ENCODE results near the gene MIF4GD. TPM values are rescaled to one million over a fixed set of nuclear protein-coding genes. Genes with fewer than 3 reads are reported as not detected.

The MIF4GD gene
- 8.8 and 8.9 TPM in 2 replicates for polyA plus RNA-seq (2013)

DNA sequence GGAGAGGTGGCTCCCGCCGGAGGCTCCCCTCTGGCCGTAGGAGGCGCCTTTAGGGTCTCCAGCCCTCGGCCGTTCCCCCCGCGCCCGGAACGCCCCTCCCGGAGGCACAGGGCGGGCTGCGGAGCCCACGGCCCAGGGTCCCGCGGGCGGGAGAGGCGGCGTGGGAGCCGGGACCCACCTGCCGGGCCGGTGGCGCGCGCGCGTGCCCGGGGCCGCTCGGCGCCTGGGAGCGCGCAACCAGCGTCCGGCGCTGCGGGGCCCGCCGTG, at the start of gene MIF4GD:
TSS of gene MIF4GD (minus strand) at position 266 of the 267 bp plus-strand sequence. CDS start 1,036 bp downstream, outside the sequence.
- H2BK12ac ChIP-seq (ENCODE audit: low read length) = no peak within 1 kb of the TSS
- peak within 1 kb of the TSS; percentile 87 for H3K18ac ChIP-seq (ENCODE audit: low read length)
- no CpG with 5 or more reads among the region's 39 CpGs for WGBS (ENCODE audit: extremely low coverage, insufficient coverage, insufficient read length)

DNA sequence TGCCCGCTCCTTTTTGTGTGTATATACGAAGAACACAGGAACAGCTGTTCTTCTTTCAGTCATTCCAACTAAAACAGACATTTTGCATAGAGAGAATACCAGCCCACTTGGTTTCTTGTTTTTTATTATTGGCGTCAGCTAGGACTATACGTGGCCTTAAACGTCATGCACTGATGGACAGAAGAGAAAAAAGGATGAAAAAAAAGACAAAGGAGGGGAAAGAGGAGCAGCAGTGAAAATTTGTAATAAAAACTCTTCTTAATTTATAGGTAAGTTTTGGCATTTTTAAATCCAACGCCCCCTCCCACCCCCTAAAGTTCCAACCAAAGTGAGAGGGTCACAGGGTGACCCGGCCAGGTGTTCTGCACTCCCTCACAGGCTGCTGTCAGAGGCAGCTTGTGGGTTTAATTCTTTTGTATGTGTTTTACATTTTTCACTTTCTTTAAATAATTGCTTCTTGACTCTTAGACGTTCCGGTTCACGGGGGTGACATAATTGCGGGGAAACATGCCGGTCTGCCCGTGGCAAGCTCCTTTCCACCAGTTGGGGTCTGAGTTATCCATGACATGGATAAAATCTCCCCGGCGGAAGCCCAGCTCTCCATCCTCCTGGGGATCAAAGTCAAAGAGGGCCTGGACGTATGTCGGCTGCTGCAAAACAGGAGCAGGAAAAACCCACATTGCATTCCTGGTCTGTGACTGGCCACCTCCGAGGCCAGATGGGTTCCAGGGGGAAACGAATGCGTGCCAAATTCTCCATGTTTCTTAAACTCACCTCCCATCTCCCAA, 49.1 kb upstream of the MIF4GD start:
- H3K27me3 ChIP-seq (ENCODE audit: insufficient read depth, low read length) = no peaks in the 10 kb centered on the region
- H2BK12ac ChIP-seq (ENCODE audit: low read length) = no peak overlapping the region
- no peak overlapping the region for H2AK5ac ChIP-seq (ENCODE audit: low read length)
- H2BK5ac ChIP-seq (ENCODE audit: low read depth, low read length, poor library complexity) = no peak overlapping the region
- H3K36me3 ChIP-seq (ENCODE audit: control insufficient read depth in 1 of 2, insufficient read depth in 2 of 2, low read length in 2 of 2) = peaks cover 33 to 44% of the 10 kb centered on the region in 2 experiments
- no peak overlapping the region for H4K91ac ChIP-seq (ENCODE audit: low read depth, low read length)
- H2BK120ac ChIP-seq (ENCODE audit: insufficient read depth, low read length, poor library complexity) = no peak overlapping the region
- no peak overlapping the region for H4K12ac ChIP-seq (ENCODE audit: low read depth, low read length)
- H2AFZ ChIP-seq (ENCODE audit: insufficient read depth, low read length, poor library complexity) = no peak overlapping the region
- H3K9ac ChIP-seq (ENCODE audit: low read length) = no peak overlapping the region
- peaks cover 2% of the 10 kb centered on the region for H3K9me3 ChIP-seq (ENCODE audit: insufficient read depth, low read depth, low read length)
- WGBS (ENCODE audit: extremely low coverage, insufficient coverage, insufficient read length) = no CpG with 5 or more reads among the region's 20 CpGs
- peak; percentile 31 to 57 for DNase-seq
- no peak overlapping the region for H3K4me3 ChIP-seq (ENCODE audit: low read depth, low read length)
- H3K4me2 ChIP-seq (ENCODE audit: low read length) = no peak overlapping the region
- H3K4ac ChIP-seq (ENCODE audit: low read depth, low read length) = no peak overlapping the region
- no peaks in the 10 kb centered on the region for H3K79me2 ChIP-seq (ENCODE audit: control insufficient read depth, insufficient read depth, low read length, poor library complexity)
- no peak overlapping the region for H3K27ac ChIP-seq (ENCODE audit: low read depth, low read length)
- peaks cover 0 to 3% of the 10 kb centered on the region in 2 experiments for H3K4me1 ChIP-seq (ENCODE audit: control insufficient read depth in 1 of 2, insufficient read depth in 2 of 2, low read length in 2 of 2)
- no peak overlapping the region for H3K23ac ChIP-seq (ENCODE audit: low read length)
- no peak overlapping the region for H3K14ac ChIP-seq (ENCODE audit: low read length)
- no peak overlapping the region for H3K18ac ChIP-seq (ENCODE audit: low read length)
- H3K79me1 ChIP-seq (ENCODE audit: low read length) = no peaks in the 10 kb centered on the region
- H4K8ac ChIP-seq (ENCODE audit: low read depth, low read length) = no peak overlapping the region

More for the DNA sequence above, at the start of gene MIF4GD:
- Histone ChIP-seq H3K4me1 (ENCODE audit: control insufficient read depth in 1 of 2, insufficient read depth in 2 of 2, low read length in 2 of 2) (peaks cover 0 to 10% of the 10 kb centered on the region in 2 experiments), H3K14ac (ENCODE audit: low read length) (peak within 1 kb of the TSS; percentile 92), H2BK5ac (ENCODE audit: low read depth, low read length, poor library complexity) (peak within 1 kb of the TSS; percentile 11), H3K79me2 (ENCODE audit: control insufficient read depth, insufficient read depth, low read length, poor library complexity) (peaks cover 5% of the 10 kb centered on the region), H3K23ac (ENCODE audit: low read length) (no peak within 1 kb of the TSS), H3K79me1 (ENCODE audit: low read length) (peaks cover 10% of the 10 kb centered on the region), H3K9ac (ENCODE audit: low read length) (peak within 1 kb of the TSS; percentile 80), H3K9me3 (ENCODE audit: insufficient read depth, low read depth, low read length) (peaks cover 2% of the 10 kb centered on the region), H3K4me3 (ENCODE audit: low read depth, low read length) (peak within 1 kb of the TSS; percentile 90), H3K4ac (ENCODE audit: low read depth, low read length) (peak within 1 kb of the TSS; percentile 24), H4K91ac (ENCODE audit: low read depth, low read length) (peak within 1 kb of the TSS; percentile 77), H2AK5ac (ENCODE audit: low read length) (no peak within 1 kb of the TSS), H3K27ac (ENCODE audit: low read depth, low read length) (no peak within 1 kb of the TSS), H4K8ac (ENCODE audit: low read depth, low read length) (peak within 1 kb of the TSS; percentile 93), H2BK120ac (ENCODE audit: insufficient read depth, low read length, poor library complexity) (peak within 1 kb of the TSS; percentile 44), H4K12ac (ENCODE audit: low read depth, low read length) (peak within 1 kb of the TSS; percentile 57), H2AFZ (ENCODE audit: insufficient read depth, low read length, poor library complexity) (peak within 1 kb of the TSS; percentile 86), H3K4me2 (ENCODE audit: low read length) (peak within 1 kb of the TSS; percentile 96), H3K27me3 (ENCODE audit: insufficient read depth, low read length) (no peaks in the 10 kb centered on the region), H3K36me3 (ENCODE audit: control insufficient read depth in 1 of 2, insufficient read depth in 2 of 2, low read length in 2 of 2) (peaks cover 13 to 15% of the 10 kb centered on the region in 2 experiments)
- DNase-seq = no peak

DNA sequence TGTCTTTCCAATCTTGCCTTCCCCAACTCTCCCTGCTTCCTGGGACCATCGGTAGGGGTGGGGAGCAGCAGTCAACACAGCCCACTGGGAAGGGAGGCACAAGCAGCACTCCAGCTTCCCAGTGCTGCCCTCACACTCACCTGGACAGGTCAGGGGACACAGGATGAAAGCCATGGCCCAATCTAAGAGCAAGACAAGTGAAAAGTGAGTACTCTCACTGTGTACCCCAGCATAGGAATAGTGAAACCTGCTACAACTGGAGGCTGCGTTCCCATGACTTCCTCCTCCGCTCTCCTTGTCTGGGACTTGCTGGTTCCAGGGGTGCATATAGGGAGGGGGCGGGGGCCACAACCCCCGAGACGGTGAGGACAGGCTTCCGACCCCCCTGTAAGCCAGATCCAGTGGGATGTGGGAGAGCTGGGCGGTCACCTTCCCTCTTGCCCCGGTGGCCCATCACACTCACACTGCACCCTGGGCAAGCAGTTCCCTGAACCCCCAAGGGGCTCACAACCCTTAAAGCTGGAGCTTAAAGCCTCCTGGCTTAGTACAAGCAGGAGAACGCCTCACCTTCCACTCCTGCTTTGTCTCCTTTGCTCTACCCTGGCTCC, 47.7 kb upstream of the MIF4GD start:
- Histone ChIP-seq H3K36me3 (ENCODE audit: control insufficient read depth in 1 of 2, insufficient read depth in 2 of 2, low read length in 2 of 2) (peaks cover 31 to 44% of the 10 kb centered on the region in 2 experiments), H3K23ac (ENCODE audit: low read length) (no peak overlapping the region), H3K14ac (ENCODE audit: low read length) (no peak overlapping the region), H4K12ac (ENCODE audit: low read depth, low read length) (no peak overlapping the region), H3K18ac (ENCODE audit: low read length) (no peak overlapping the region), H3K79me1 (ENCODE audit: low read length) (no peaks in the 10 kb centered on the region), H3K27ac (ENCODE audit: low read depth, low read length) (no peak overlapping the region), H3K27me3 (ENCODE audit: insufficient read depth, low read length) (no peaks in the 10 kb centered on the region), H2BK5ac (ENCODE audit: low read depth, low read length, poor library complexity) (no peak overlapping the region), H3K4ac (ENCODE audit: low read depth, low read length) (no peak overlapping the region), H3K4me2 (ENCODE audit: low read length) (no peak overlapping the region), H3K4me3 (ENCODE audit: low read depth, low read length) (no peak overlapping the region), H4K91ac (ENCODE audit: low read depth, low read length) (no peak overlapping the region), H2AFZ (ENCODE audit: insufficient read depth, low read length, poor library complexity) (no peak overlapping the region), H2BK12ac (ENCODE audit: low read length) (no peak overlapping the region), H3K79me2 (ENCODE audit: control insufficient read depth, insufficient read depth, low read length, poor library complexity) (no peaks in the 10 kb centered on the region), H3K9me3 (ENCODE audit: insufficient read depth, low read depth, low read length) (peaks cover 4% of the 10 kb centered on the region), H2BK120ac (ENCODE audit: insufficient read depth, low read length, poor library complexity) (no peak overlapping the region), H4K8ac (ENCODE audit: low read depth, low read length) (no peak overlapping the region), H2AK5ac (ENCODE audit: low read length) (no peak overlapping the region), H3K4me1 (ENCODE audit: control insufficient read depth in 1 of 2, insufficient read depth in 2 of 2, low read length in 2 of 2) (peaks cover 0 to 6% of the 10 kb centered on the region in 2 experiments), H3K9ac (ENCODE audit: low read length) (no peak overlapping the region)
- no CpG with 5 or more reads among the region's 10 CpGs for WGBS (ENCODE audit: extremely low coverage, insufficient coverage, insufficient read length)
- DNase-seq = no peak

DNA sequence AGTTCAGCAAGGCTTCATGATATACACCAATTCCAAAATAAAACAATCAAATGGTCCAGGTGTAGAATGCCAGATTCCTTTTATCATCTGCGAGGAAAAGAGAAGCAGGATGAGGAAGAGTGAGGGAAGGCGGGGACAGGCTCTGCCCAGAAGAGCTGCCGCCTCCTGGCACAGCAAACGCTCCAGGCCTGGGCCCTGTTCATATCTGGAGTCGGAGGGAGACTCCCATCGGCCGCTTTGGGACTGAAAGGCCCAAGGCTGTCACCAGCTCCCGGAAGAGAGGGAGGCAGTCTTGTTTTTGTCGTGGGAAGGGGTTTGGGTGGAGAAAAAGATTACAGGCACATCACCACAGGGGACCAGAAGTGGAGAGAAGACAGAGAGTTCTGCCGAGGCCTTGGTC, 47.2 kb upstream of the MIF4GD start:
- Histone ChIP-seq H4K91ac (ENCODE audit: low read depth, low read length) (no peak overlapping the region), H2BK120ac (ENCODE audit: insufficient read depth, low read length, poor library complexity) (no peak overlapping the region), H2AFZ (ENCODE audit: insufficient read depth, low read length, poor library complexity) (no peak overlapping the region), H3K79me1 (ENCODE audit: low read length) (no peaks in the 10 kb centered on the region), H3K4me1 (ENCODE audit: control insufficient read depth in 1 of 2, insufficient read depth in 2 of 2, low read length in 2 of 2) (peaks cover 0 to 6% of the 10 kb centered on the region in 2 experiments), H2BK12ac (ENCODE audit: low read length) (no peak overlapping the region), H3K27ac (ENCODE audit: low read depth, low read length) (no peak overlapping the region), H3K36me3 (ENCODE audit: control insufficient read depth in 1 of 2, insufficient read depth in 2 of 2, low read length in 2 of 2) (peaks cover 32 to 44% of the 10 kb centered on the region in 2 experiments), H3K27me3 (ENCODE audit: insufficient read depth, low read length) (no peaks in the 10 kb centered on the region), H2AK5ac (ENCODE audit: low read length) (no peak overlapping the region), H3K14ac (ENCODE audit: low read length) (no peak overlapping the region), H2BK5ac (ENCODE audit: low read depth, low read length, poor library complexity) (no peak overlapping the region), H3K9ac (ENCODE audit: low read length) (no peak overlapping the region), H3K23ac (ENCODE audit: low read length) (no peak overlapping the region), H3K4me2 (ENCODE audit: low read length) (no peak overlapping the region), H4K12ac (ENCODE audit: low read depth, low read length) (no peak overlapping the region), H4K8ac (ENCODE audit: low read depth, low read length) (no peak overlapping the region), H3K79me2 (ENCODE audit: control insufficient read depth, insufficient read depth, low read length, poor library complexity) (no peaks in the 10 kb centered on the region), H3K4me3 (ENCODE audit: low read depth, low read length) (no peak overlapping the region), H3K9me3 (ENCODE audit: insufficient read depth, low read depth, low read length) (peaks cover 4% of the 10 kb centered on the region), H3K4ac (ENCODE audit: low read depth, low read length) (no peak overlapping the region), H3K18ac (ENCODE audit: low read length) (no peak overlapping the region)
- no peak for DNase-seq
- no CpG with 5 or more reads among the region's 10 CpGs for WGBS (ENCODE audit: extremely low coverage, insufficient coverage, insufficient read length)

All from trophoblast cell (in vitro differentiated cells and primary cell).